Neural progenitor cell (in vitro differentiated cells): ENCODE data around the gene ZNF574.

Experiments
- EZH2 ChIP-seq: fragments of 200-600 bp; sonication (generic); IDR thresholded peaks from 2 replicates; pipeline ENCODE4 v1.6.1; 2017; ENCODE audit warnings: antibody characterized with exemption, mild to moderate bottlenecking, moderate library complexity
- TF ChIP-seq, protein P1 (sequence below): fragments of 200-600 bp; sonication (generic); IDR thresholded peaks from 2 replicates; pipeline ENCODE4 v1.5.1; 2017; ENCODE audit warnings: antibody characterized with exemption, mild to moderate bottlenecking

DNA sequence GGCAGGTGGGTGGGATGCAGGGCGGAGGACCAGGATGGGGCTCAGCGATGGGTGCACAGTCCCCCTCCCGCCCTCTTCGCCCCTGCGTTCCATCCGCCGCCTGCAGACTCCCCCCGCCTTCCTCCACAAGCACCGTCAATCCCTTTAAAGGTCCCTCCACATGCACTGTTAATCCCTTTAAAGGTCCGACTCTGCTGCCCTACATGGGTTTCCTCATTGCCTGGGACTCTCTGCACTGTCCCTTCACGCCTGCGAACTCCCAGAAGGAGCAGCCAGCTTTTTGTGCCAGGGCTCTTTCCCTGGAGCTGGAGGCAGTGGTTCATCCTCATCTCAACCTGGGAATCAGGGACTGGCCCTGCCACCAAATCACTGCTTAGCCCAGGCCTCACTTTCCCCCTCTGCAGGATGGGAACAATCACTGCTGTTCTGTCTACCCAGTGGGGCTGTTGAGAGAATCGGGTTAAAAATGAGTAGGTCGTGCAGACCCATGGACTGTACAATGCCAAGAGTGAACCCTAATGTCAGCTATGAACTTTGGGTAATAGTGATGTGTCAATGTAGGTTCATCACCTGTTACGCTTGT, 20.4 kb downstream of the ZNF574 start:
- TF ChIP-seq, protein P1, sequence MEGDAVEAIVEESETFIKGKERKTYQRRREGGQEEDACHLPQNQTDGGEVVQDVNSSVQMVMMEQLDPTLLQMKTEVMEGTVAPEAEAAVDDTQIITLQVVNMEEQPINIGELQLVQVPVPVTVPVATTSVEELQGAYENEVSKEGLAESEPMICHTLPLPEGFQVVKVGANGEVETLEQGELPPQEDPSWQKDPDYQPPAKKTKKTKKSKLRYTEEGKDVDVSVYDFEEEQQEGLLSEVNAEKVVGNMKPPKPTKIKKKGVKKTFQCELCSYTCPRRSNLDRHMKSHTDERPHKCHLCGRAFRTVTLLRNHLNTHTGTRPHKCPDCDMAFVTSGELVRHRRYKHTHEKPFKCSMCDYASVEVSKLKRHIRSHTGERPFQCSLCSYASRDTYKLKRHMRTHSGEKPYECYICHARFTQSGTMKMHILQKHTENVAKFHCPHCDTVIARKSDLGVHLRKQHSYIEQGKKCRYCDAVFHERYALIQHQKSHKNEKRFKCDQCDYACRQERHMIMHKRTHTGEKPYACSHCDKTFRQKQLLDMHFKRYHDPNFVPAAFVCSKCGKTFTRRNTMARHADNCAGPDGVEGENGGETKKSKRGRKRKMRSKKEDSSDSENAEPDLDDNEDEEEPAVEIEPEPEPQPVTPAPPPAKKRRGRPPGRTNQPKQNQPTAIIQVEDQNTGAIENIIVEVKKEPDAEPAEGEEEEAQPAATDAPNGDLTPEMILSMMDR: peak; percentile 18
- no peak for TF ChIP-seq EZH2
